ENCODE measurements around the gene EID3.
"Not testable (repeated sequence)": the region's sequence is repeated elsewhere in the genome, so short reads cannot be mapped to it uniquely, and the experiment has no call there.

Gene EID3

DNA sequence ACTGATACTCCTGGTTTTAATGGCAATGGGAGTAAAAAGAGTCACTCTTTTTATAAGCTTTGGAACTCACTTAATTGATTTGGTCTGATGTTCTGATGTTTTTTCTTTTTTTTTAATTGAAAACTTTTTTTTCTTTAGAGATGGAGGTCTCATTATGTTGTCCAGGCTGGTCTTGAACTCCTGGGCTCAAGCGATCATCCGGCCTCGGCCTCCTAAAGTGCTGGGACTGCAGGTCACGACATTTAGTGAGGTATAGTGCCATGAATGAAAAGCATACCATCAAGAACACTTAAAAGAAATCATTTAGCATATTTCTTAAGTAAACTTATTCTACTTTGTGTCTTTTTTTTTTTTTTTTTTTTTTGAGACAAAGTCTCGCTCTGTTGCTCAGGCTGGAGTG, 12.7 kb upstream of the EID3 start:
- no peak for DNase-seq

DNA sequence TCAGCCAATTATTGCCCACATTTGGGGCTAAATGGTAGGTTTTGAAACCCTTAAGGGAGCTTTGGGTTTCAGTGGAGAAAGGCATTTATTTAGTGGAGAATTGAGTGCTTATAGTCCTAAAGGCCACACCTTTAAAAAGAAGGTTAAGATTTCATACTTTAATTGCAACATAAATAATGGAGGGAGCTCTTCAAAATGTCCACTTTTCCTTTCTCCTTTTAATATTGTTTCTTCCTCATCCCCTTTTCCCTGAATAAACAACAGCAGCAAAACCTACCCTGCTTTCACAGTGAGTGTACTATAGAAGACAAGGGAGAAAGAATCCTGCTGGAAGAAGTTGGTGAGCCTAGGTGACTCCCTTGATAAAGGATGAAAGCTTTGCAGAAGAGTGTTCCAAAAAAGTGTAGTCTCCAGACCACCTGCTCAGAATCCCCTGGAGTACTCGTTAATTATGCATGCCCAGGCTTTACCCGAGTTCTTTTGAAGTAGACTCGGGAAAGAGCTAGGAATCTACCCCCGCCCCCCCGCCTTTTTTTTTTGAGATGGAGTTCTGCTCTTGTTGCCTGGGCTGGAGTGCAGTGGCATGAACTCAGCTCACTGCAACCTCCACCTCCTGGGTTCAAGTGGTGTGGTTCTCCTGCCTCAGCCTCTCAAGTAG, 11.5 kb upstream of the EID3 start:
- no peak for DNase-seq

DNA sequence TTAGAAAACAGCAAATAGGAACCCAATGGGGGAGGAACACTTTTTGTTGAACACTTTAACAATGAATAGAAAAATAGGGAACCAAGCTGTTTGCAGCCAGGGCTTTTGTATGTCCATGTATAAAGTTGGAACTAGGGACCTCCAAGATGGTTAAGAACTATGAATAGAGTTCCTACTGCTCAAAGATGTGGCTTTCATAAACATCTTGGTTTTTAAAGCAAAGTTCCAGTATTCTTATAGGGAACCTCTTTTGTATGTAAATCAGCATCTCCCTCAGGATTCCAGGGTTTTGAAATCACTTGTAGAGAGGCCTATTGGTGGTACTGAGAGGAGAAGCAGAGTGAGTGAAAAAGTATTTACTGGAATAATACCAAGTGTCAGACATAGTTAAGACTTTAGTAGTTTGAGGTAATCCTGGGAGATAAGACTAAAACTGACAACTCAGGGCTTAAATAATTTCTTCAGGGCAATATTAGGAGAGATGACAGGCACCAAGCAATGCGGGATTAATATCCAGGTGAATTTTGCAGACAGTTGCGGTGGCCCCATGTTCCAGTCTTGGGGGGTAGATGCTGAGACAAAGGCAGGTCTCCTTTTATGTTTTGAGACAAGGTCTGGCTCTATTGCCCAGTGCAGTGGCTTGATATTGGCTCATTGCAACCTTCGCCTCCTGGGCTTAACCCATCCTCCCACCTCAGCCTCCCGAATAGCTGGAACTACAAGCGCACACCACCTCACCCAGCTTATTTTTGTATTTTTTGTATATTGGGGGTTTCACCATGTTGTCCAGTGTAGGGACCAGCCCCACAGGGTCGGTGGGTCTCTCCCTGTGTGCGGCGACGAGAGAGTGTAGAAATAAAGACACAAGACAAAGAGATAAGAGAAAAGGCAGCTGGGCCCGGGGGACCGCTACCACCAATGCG, 10.4 kb upstream of the EID3 start:
- DNase-seq, result no peak

DNA sequence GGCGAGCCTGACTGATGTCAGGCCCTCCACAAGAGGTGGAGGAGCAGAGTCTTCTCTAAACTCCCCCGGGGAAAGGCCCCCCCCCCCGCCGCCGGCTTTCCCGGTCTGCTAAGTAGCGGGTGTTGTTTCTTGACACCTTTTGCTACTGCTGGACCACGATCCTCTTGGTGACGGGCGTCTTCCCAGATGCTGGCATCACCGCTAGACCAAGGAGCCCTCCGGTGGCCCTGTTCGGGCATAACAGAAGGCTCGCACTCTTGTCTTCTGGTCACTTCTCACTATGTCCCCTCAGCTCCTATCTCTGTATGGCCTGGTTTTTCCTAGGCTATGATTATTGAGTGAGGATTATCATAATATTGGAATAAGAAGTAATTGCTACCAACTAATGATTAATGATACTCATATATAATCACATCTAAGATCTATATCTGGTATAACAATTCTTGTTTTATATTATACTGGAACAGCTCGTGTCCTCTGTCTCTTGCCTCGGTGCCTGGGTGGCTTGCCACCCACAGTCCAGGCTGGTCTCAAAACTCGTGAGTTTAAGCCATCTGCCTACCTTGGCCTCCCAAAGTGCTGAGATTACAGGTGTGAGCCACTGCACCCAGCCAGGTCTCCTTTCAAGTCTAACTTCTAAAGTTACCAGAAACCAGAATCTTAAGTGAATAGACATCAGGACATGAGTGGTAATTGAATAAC, 9.2 kb upstream of the EID3 start:
- not testable (repeated sequence) for DNase-seq

DNA sequence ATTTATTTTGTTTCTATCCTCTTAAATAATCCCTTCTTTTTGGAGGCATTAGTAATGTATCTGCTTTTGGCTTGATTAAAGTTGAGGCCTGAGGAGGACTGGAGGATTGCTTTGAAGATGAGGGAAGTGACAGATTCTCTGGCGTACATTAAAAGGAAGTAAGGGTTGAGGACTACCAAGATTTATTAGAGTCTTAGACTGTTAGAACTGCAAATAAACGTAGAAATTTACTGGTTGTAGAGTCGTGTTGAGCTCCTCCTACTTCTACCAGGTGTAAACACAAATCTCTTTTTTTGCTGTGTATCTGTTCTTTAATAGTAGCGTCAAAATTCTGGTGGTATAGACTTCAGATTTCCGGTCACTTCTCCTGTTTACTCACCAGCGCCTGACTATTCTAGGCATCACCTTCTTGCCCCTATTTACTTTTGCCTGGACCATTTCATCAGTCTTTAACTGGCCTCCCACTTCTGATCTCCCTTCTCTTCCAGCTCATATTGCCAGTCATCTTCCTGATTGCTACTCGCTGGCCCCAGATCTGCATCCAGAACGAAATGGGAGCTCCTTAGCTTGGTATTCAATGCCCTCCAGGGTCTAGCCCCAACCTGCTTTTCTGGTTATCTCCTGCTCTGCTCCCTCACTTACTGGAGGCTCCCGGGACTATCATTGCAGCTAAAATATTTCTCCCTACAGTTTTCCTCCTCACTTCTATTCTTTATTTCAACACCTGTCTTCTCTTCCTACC, 8.4 kb upstream of the EID3 start:
- DNase-seq, result no peak

DNA sequence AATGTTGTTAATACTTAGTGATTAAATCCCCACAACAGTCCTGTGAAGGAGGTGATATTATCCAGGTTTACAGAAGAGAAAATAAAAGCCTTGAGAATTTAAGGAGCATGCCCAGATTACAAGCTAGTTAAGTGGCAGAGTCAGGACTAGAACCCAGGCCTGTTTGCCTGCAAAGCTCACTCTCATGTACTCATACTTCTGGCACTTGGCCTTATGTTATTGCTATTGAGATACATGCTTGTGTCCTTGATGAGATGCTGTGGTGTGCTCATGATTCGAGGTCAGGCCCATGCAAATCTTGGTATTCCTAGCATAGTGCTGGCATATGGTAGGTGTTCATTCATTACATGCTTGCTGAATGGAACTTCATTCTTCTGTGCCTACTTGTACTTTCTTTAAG, 7.6 kb upstream of the EID3 start:
- no peak for DNase-seq

DNA sequence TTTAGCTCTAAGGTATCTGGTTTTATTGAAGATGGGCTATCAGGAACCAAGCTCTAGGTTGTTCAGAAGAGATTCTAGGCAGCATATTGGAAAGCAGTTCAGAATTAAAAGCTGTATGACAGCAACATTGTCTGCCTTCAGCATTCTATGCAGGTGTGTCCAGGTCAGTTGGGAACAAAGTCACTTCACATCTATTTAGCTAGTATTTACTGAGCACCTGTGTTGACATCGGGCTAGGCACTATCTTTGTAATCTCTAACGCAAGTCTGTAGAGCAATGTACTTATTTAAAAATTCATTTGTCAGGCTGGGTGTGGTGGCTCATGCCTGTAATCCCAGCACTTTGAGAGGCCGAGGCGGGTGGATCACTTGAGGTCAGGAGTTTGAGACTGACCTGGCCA, 6.8 kb upstream of the EID3 start:
- DNase-seq, result no peak

DNA sequence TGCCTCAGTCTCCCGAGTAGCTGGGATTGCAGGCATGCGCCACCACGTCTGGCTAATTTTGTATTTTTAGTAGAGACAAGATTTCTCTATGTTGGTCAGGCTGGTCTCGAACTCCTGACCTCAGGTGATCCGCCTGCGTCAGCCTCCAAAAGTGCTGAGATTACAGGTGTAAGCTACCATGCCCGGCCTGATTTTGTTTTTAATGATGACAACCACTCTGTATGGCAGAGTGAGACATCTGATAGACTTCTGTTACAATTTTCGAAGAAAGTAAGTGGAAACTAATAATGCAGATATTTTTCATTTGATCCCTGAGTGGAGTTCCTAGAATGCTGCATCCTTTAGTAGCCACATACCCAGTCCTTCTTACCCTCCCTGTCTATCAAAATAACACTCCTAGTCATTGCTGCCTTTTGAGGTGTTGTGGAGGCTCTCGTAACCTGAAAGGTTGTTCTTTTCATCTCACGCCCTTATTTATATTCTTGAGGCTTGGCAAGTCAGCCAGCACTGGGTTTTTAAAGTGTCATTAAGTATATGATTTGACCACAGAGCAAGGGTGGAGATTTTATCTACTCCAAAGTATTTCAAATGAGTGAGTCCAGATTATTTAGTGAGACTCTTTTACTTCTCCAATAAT, 5.9 kb upstream of the EID3 start:
- no peak for DNase-seq

DNA sequence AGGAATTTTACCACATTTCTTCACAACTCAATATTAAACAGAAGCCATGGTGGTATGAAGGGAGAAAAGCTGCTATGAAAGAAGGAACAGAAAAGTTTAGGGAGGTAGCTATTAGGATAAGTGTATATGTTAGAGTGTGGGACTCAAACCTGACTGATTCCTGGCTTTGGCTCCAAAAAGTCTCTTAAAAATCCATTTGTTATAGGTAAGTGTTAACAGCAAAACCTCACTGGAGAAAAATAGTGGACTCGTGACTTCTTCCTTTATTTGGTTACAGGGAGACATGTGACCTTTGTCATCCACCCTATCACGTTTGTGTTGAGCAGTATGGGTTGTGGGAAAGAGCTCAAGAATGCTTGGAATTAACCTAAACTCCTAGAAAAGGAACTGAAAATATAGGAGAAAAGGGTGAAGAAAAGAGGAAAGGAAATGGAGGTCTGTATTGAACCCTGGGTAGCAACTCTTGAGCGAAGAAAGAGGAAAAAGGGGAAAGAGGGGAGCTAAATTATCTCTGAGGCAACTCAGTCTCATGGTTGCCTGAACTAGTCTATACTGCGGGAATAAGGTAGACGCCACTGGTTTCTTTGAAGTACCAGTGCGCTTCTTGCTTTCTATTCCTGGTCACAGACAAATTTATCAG, 3.6 kb upstream of the EID3 start:
- no peak for DNase-seq

DNA sequence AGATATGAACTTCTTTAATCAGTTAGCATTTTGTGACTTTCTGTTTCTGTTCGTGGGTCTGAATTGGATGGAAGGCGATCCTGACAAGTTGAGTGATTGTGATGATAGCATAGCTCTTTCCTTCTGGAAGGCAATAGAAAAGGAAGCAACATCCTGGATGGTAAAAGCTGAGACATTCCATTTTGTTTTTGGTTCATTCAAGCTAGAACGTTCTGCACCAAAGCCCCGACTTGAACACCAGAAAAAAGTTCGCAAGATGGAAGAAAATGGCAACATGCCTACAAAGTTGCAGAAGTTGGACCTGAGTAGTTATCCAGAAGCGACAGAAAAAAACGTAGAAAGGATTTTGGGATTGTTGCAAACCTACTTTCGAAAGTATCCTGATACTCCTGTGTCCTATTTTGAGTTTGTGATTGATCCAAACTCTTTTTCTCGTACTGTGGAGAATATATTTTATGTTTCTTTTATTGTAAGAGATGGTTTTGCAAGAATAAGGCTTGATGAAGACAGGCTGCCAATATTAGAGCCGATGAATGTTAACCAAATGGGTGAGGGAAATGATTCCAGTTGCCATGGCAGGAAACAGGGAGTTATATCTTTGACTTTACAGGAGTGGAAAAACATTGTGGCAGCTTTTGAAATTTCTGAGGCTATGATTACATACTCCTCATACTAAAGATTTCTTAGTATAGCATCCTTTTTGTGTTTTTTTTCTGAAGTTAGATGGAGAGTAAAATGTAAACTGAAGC, 896 bp downstream of the EID3 start:
- no peak for DNase-seq

DNA sequence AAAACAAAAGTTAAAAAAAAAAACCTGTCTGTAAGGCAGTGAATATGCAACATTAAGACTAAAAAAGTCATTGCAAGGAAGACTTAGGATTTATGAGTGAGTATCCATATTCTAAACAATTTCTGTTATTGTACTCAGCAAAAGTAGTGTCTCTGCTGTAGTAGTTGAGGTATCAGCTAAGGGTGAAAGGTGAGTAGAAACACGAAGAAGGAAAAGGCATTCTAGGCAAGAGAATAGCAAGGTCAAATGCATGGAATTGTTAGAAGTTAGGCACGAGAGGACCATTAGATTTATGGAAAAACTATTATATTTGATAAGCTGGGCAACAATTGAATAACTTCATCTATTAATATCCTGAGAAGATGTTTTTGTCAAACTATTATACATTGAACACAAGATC, 1.8 kb downstream of the EID3 start:
- no peak for DNase-seq

DNA sequence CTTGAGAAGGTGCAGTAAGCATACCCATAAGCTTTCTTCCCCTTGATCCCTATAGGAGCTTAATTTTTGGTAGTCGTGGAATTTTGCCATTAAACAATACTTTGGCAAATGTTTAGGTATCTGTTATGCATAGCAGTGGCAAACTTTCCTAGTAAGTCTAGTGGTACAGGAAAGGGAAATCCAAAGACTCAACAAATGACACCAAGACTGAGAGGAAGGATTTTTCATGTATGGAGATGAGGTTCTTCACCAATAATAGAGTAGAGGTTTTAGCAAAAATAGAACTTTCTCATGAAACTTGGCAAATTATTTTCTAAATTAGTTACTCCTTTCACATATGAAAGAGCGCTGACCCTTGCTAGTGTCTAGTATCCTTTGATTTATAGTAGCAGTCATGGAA, 2.8 kb downstream of the EID3 start:
- no peak for DNase-seq

DNA sequence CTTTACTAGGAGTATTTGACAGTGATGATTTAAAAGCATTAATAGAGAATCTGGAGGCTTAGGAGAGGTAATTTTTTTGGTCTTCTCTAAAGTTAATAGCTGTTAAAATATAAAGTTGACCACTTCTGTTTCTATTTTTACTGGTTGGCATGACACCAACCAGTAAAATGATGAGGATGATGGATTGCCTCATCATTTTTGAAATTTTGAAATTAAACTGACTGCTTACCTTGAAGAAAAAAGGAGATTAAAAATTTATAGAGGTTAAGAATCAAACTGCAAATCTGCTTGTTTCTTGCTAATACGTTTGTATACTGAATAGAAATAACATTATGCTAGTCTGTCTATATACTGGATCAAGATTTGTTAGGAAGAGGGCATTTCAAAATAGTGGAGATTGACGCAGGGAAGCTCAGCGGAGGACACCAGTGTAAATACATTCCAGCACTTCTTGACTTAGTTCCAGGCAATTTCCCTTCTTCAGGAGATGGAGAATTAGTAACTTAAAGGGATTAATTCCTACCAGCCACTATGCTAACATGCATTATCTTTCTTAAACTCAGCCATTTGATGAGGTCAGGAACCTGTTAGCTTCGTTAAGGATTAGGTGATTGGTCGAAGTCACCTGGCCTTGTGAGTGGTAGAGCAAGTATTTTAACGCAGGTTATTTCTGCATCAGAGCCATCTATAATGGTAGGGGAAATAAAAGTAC, 3.6 kb downstream of the EID3 start:
- DNase-seq, result no peak

DNA sequence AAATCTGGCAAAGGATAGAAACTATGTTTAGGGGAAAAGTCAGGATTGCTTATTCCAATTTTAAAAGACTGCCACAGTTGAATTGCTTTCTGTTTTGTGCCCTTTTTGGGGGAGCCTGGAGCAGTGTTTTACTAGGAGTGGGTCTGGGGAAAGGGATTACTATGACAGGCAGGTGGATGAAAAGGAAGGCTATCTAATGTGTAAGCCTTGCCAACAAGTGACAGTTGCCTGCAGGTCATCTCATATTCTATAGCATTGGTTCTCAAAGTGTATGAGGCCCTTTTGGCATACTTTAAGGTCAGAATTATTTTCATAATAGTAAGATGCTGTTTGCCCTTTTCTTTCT, 4.1 kb downstream of the EID3 start:
- DNase-seq, result no peak

DNA sequence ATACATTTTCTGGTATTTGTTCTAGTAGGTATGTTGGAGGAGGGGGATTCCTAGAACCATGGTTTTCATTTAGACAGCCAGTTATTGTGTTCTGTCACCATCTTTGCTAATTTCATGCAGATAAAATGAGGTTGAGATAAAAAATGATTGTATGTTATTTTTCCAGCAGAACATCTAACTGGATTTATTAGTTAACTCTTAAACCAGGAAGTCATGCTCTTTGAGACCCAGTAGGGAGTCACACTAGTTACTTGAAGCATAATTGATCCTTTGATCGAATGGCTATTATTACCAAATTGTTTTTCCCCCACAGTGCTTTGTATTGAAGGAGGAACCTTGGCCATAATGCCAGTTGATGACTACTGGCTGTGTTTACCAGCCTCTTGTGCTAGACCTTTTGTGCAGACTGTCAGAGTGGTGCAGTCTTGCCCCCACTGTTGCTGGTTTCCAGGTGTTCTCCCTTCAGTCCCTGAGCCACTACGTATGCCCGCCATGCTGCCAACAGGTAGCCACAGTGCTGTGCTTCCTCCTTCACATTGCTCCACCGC, 6.0 kb downstream of the EID3 start:
- DNase-seq, result no peak

DNA sequence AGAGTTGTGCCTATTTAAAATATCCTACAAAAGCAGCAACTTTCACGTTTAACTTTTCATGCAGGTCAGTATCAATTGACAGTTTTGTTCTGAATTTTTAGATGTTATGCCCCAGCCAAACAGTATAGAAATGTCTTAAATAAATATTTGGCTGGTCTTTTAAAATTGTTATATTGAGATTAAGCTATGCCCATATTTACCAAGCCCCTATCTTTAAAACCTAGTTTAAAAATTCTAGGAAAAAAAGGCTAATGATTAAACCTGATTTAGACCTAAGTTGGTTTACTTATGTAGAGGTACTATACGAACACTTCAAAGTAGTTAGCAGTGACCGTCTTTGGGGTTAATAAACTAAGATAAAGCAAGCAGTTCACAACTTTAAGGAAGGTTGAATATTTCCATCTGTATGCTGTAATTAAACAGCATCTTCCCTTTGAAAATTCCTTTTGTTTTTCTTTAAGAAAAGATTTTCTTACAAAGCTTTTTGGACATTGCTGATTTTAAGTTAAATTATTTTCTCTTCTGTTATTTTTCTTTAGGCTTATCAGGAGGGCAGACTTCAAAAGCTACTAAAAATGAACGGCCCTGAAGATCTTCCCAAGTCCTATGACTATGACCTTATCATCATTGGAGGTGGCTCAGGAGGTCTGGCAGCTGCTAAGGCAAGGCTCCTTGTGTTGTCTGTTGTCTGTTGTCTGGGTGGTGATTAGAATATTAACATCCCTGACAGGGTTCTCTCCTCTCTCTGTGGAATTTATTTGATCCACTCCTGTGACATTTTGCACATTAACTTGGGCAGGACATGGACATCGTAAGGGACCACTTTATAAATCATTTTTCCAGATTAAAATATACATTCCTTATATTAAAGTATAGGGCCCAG, 7.5 kb downstream of the EID3 start:
- DNase-seq, result no peak

DNA sequence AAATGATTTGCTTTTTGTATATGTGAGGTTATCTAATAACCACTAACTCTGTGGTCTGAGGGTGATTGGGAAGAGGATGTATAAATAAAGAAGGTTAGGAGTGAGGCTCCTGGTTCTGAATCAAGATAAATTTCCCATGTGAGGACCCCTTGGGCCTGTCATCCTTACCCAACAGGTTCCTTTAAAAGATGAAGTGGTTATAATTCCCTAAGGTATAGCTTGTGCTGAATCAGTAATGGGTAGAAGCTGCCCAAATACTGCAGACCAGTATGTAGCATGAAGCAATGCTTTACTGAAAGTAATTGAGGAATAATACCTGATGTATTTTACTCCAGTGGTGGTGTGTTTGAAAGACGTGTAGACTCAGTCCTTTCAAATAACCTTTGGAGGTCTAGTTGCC, 8.7 kb downstream of the EID3 start:
- DNase-seq, result no peak

DNA sequence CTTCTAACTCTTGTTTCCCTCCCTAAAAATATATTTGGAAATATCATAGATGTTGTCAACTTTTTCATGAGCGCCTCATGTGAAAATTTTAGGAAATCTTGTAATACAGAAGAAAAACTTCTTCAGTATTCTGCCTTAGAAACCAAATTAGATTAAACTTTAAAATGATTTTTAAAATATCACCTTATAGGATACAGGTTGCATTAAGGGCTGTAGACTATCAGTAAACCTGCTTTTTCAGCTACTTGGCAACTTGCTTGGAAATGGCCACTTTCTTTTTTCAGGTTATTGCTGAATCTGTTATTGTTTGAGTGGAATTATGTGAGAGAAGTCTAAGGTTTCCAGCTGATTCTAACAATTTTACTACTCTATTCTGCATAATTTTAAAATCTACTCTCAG, 9.1 kb downstream of the EID3 start:
- no peak for DNase-seq

DNA sequence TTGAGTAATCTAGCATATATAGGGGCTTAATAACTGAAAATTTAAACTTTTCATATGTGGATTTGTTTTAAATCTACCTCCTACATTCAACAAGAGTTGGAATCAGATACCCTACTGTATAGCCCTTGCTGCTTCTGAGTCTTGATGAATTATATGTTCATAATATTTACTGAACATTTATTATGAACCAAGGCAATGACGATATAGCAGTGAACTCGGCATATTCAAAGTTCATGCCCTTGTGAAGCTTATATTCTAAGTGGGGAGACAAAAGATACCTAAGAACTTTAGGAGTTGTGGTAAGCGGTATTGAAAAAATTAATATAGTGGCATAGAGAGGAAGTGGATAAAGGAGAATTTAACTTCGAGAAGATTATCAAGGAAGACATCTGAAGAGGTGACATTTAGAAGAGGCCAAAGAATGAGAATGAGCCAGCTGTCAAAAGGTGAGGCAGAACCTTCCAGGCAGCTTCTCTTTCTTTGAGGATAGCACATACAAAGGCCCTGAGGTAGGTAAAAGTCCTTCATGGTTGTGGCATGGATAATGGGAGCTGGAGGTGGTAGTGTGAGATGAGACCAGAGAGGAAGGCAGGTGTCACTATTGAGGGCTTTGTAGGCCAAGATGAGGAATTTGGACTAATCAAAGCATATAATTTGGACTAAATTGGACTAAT, 10.2 kb downstream of the EID3 start:
- DNase-seq, result no peak
